Stimulated activated CD4-positive, alpha-beta T cell treated with anti-CD3 and anti-CD28 coated beads, TNF-alpha, amount 100 ng/mL, for 48 hours (primary cell): ENCODE data around the gene C11orf97.
A peak's percentile ranks its signal among the peaks of the same experiment; 100 is the strongest.
"Not testable (repeated sequence)": the region's sequence is repeated elsewhere in the genome, so short reads cannot be mapped to it uniquely, and the experiment has no call there.

ENCODE experiments used
- DNase-seq, 3 donors: peaks; one replicate each; pipeline ENCODE4 v3.0.0-alpha.2; 2020; ENCODE audit warnings: low read depth in 3 of 3

The C11orf97 gene

GRCh38 chr11:94525546-94526324 is 13.5 kb downstream of the C11orf97 start:
- no peak for DNase-seq

- no peak for DNase-seq
These were observed 14.6 kb downstream of the C11orf97 start for GRCh38 chr11:94526645-94527438.

- no peak for DNase-seq
These were observed 16.3 kb downstream of the C11orf97 start for GRCh38 chr11:94528551-94528950.

GRCh38 chr11:94532211-94532610 is 19.9 kb downstream of the C11orf97 start:
- no peak for DNase-seq

GRCh38 chr11:94533206-94533605 is 20.9 kb downstream of the C11orf97 start:
- no peak for DNase-seq

GRCh38 chr11:94533696-94534630 is 21.7 kb downstream of the C11orf97 start:
- DNase-seq: no peak

GRCh38 chr11:94536386-94536785 is 24.1 kb downstream of the C11orf97 start:
- DNase-seq: no peak

- DNase-seq: no peak
These were observed 24.9 kb downstream of the C11orf97 start for GRCh38 chr11:94537031-94537600.

- DNase-seq: no peak
These were observed 27.2 kb downstream of the C11orf97 start for GRCh38 chr11:94539420-94539819.

- DNase-seq: peak; percentile 52 to 64 (median 55)
These were observed 31.7 kb downstream of the C11orf97 start, which contains the start of gene FUT4 for GRCh38 chr11:94543695-94544645. Gene FUT4 (plus strand): TSS chr11:94543921. CDS start chr11:94544134, 213 bp downstream.

GRCh38 chr11:94544646-94545263 is 32.5 kb downstream of the C11orf97 start:
- DNase-seq: peak in 1 of 3 donors; percentile 8

GRCh38 chr11:94545264-94546161 is 33.3 kb downstream of the C11orf97 start:
- no peak for DNase-seq

- DNase-seq: no peak
These were observed 33.9 kb downstream of the C11orf97 start for GRCh38 chr11:94546162-94546470.

- no peak for DNase-seq
These were observed 34.6 kb downstream of the C11orf97 start for GRCh38 chr11:94546886-94547285.

- DNase-seq: no peak
These were observed 36.9 kb downstream of the C11orf97 start for GRCh38 chr11:94549146-94549545.

- no peak for DNase-seq
These were observed 38.3 kb downstream of the C11orf97 start for GRCh38 chr11:94550513-94550912.

- no peak for DNase-seq
These were observed 41.7 kb downstream of the C11orf97 start for GRCh38 chr11:94553938-94554337.

- DNase-seq: not testable (repeated sequence)
These were observed 43.6 kb downstream of the C11orf97 start for GRCh38 chr11:94555752-94556329.

GRCh38 chr11:94557421-94557820 is 45.2 kb downstream of the C11orf97 start:
- DNase-seq: no peak
